Measurements from ENCODE around the gene RNF227.

RNF227 gene

DNA sequence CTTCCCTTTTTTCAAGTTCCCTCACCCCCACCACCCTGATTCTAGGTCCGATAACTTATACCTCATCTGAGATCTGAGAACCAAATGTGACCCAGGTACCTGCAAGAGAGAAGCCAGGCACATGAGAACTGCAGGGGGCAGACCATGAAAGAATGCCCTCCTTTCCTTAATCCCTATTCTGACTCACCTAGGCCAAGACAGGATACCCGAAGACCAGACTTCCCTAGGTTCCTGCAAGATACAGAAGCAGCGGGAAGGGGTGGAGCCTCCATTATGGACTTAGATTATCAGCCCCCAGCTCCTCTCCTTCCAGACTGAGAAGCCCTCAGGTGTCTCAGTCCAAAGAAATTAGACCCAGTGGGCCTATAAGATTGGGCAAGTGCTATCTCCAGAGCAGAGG, 11.5 kb upstream of the RNF227 start:
- DNase-seq (ENCODE audit: insufficient read length), result no peak
- no peak for TF ChIP-seq POLR2AphosphoS5 (IDR thresholded peaks at IDR 0.05; ENCODE audit: low read depth, low read length)
- TF ChIP-seq POLR2A (IDR thresholded peaks at IDR 0.05; ENCODE audit: low read depth, low read length), result no peak
- no peak for TF ChIP-seq TAF1 (IDR thresholded peaks at IDR 0.05; ENCODE audit: borderline replicate concordance, low read depth, low read length)
- no peak for FAIRE-seq

DNA sequence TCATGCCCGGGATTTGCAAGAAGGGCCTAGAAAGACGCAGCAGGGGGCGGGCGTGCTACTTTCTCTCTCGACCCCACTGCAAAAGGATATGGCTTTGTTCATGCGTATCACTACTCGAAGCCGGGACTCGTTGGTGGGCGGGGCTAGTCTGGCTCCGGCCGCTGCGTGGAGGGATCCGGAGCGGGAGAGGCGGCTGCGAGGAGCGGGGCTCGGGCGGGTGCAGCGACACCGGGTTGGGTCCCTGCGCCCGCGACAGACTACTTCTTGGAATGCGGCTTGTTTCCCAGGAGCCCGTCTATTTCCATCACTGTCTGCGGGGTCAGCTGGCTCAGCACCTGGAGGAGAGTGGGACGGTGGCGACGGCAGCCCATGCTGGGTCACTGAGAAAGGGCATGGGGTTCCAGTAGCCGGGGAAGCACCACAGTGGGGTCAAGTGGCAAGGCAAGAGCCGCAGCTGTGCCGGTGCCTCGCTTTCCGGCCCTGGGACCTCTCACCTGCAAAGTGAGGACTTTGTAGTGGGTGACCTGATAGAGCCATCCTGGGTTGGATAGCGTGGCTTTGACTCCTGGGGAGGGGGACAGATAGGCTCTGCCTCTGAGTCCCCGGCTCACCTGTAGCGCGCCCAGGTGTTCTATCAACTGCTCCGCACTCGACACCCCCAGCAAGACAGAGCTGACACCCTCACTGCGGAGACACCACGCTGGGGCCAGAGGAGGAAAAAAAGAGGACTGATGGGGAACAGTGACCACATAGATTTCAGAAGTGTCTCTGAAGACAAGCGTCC, 6.9 kb upstream of the RNF227 start:
- no peak for TF ChIP-seq POLR2AphosphoS5 (IDR thresholded peaks at IDR 0.05; ENCODE audit: low read depth, low read length)
- TF ChIP-seq POLR2A (IDR thresholded peaks at IDR 0.05; ENCODE audit: low read depth, low read length), result no peak
- TF ChIP-seq TAF1 (IDR thresholded peaks at IDR 0.05; ENCODE audit: borderline replicate concordance, low read depth, low read length), result no peak
- DNase-seq (ENCODE audit: insufficient read length), result peak; percentile 65
- peak; percentile 65 for FAIRE-seq

DNA sequence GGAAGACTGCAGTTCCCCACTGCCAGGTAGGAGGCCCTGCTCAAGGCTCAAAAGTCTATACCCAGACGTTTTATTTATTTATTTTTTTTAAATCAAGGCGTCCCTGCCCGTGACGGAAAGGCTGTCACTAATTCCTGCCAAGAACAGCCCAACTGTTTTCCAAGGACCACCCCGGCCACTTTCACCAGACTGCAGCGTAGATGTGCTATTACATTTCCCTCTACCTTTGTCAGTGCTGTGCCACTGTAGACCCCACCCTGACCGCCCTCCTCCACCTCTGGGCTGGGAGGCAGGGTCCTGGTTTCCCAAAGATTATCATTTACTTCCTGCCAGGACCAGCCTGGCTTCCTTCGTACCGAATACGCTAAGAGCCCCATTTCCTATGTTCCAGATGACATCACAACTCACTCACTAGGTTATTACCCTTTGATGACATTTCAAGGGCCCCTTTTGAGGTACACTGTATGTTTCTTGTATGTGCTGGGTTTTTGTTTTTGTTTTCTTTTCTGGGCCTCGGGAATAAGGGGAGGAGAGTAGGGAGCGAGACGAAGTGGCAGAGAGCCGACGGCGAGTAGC, 6.3 kb upstream of the RNF227 start:
- DNase-seq (ENCODE audit: insufficient read length), result no peak
- FAIRE-seq, result peak; percentile 5
- TF ChIP-seq TAF1 (IDR thresholded peaks at IDR 0.05; ENCODE audit: borderline replicate concordance, low read depth, low read length) (no peak), POLR2AphosphoS5 (IDR thresholded peaks at IDR 0.05; ENCODE audit: low read depth, low read length) (no peak), POLR2A (IDR thresholded peaks at IDR 0.05; ENCODE audit: low read depth, low read length) (no peak)

- DNase-seq (ENCODE audit: insufficient read length), result no peak
- no peak for FAIRE-seq
- TF ChIP-seq TAF1 (IDR thresholded peaks at IDR 0.05; ENCODE audit: borderline replicate concordance, low read depth, low read length) (no peak), POLR2AphosphoS5 (IDR thresholded peaks at IDR 0.05; ENCODE audit: low read depth, low read length) (no peak), POLR2A (IDR thresholded peaks at IDR 0.05; ENCODE audit: low read depth, low read length) (no peak)
Observed at GRCh38 chr17:7916808-7917207, 719 bp upstream of the RNF227 start.

- FAIRE-seq, result no peak
- no peak for DNase-seq (ENCODE audit: insufficient read length)
- TF ChIP-seq POLR2A (IDR thresholded peaks at IDR 0.05; ENCODE audit: low read depth, low read length), result no peak
- TF ChIP-seq TAF1 (IDR thresholded peaks at IDR 0.05; ENCODE audit: borderline replicate concordance, low read depth, low read length), result no peak
- no peak for TF ChIP-seq POLR2AphosphoS5 (IDR thresholded peaks at IDR 0.05; ENCODE audit: low read depth, low read length)
Observed at GRCh38 chr17:7916385-7916682, 245 bp upstream of the RNF227 start.

DNA sequence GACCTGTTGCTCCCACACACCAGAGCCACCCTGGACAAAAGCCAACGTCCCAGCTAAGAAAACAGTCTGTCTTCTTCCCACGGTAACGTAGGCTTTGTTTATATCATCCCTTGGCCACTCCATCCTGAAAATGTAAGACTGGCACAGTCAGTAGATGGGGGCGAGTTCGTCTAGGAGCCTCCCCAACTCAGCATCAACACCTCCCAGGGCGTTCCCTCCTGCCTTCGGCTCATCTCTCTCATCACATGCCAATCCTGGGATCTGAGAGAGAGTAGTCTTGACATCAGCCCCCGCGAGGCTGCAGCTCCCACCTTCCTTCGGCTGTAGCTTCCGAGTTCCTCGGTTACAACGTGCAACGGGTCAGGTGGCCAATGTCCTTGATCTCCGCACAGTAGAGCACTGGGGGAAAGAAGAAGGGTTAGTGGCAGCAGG, 894 bp downstream of the RNF227 start:
- TF ChIP-seq POLR2AphosphoS5 (IDR thresholded peaks at IDR 0.05; ENCODE audit: low read depth, low read length) (no peak), TAF1 (IDR thresholded peaks at IDR 0.05; ENCODE audit: borderline replicate concordance, low read depth, low read length) (no peak), POLR2A (IDR thresholded peaks at IDR 0.05; ENCODE audit: low read depth, low read length) (no peak)
- FAIRE-seq, result peak; percentile 60
- no peak for DNase-seq (ENCODE audit: insufficient read length)

DNA sequence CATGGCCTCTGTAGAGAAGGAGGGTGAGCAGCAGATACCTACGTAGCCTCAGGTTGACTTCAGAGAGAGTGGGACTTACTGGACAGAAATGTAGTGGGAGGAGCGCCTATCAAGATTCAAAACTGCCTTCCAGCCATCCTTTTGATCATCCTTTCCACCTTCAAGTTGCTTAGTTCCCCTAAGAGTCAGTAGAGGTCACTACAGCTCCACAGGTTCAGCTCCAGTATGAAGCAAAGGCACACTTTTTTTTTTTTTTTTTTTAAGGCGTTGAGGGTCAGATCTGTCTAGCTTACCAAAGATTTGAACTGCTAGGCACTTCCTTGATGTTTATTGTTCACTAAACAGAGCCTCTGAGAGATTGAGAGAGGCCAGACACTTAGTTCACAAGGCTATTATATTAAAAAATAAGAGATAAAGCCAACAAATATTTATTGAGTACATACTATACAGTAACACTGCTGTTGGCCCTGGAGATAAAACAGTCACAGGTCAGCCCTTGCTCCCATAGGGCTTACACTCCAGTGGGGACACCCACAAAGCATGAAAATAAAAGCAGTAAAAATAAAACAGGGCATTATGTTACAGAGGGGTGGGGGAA, 3.1 kb downstream of the RNF227 start:
- FAIRE-seq (peak; percentile 72), DNase-seq (ENCODE audit: insufficient read length) (no peak)
- TF ChIP-seq TAF1 (IDR thresholded peaks at IDR 0.05; ENCODE audit: borderline replicate concordance, low read depth, low read length), result no peak
- TF ChIP-seq POLR2A (IDR thresholded peaks at IDR 0.05; ENCODE audit: low read depth, low read length), result no peak
- no peak for TF ChIP-seq POLR2AphosphoS5 (IDR thresholded peaks at IDR 0.05; ENCODE audit: low read depth, low read length)

DNA sequence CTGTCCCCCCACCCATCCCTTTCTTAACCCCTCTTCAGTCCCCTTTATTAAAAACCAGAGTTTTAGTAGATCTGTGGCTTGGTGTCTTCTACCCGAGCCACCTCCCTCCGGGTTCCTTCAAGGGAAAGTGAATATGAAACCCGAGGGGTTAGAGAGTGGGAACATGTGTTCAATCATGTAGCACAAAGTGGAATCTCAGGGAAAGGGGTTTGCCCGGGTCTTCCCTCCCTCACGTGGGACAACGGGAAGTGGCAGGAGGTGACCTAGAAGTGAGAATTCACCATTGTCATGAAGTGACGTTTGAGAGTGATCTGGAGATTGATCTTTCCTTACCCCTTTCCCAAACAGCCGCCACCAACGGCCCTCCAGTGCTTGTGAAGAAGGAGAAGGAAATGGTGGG, 5.0 kb downstream of the RNF227 start:
- no peak for FAIRE-seq
- no peak for DNase-seq (ENCODE audit: insufficient read length)
- TF ChIP-seq POLR2AphosphoS5 (IDR thresholded peaks at IDR 0.05; ENCODE audit: low read depth, low read length) (no peak), TAF1 (IDR thresholded peaks at IDR 0.05; ENCODE audit: borderline replicate concordance, low read depth, low read length) (no peak), POLR2A (IDR thresholded peaks at IDR 0.05; ENCODE audit: low read depth, low read length) (no peak)

DNA sequence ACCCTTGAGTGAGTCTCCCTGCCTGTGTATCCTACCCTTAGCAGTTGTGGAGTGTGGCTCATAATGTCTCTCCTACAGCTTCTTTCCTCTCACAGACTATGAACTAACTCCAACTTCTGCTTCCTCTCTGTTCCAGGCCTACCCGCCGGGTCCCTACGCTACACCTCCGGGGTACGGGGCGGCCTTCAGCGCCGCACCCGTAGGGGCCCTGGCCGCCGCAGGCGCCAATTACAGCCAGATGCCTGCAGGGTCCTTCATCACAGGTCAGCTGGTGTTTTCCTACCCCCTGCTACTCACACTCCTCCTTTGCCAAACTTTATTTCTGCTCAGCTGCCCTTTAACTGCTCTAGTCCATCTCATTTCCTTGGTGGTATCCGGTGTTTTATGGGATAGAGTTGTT, 5.4 kb downstream of the RNF227 start:
- DNase-seq (ENCODE audit: insufficient read length) (no peak), FAIRE-seq (no peak)
- TF ChIP-seq POLR2A (IDR thresholded peaks at IDR 0.05; ENCODE audit: low read depth, low read length) (no peak), TAF1 (IDR thresholded peaks at IDR 0.05; ENCODE audit: borderline replicate concordance, low read depth, low read length) (no peak), POLR2AphosphoS5 (IDR thresholded peaks at IDR 0.05; ENCODE audit: low read depth, low read length) (no peak)

GRCh38 chr17:7910281-7910680, 5.8 kb downstream of the RNF227 start:
- no peak for FAIRE-seq
- DNase-seq (ENCODE audit: insufficient read length), result no peak
- TF ChIP-seq TAF1 (IDR thresholded peaks at IDR 0.05; ENCODE audit: borderline replicate concordance, low read depth, low read length), result no peak
- TF ChIP-seq POLR2AphosphoS5 (IDR thresholded peaks at IDR 0.05; ENCODE audit: low read depth, low read length), result no peak
- no peak for TF ChIP-seq POLR2A (IDR thresholded peaks at IDR 0.05; ENCODE audit: low read depth, low read length)

DNA sequence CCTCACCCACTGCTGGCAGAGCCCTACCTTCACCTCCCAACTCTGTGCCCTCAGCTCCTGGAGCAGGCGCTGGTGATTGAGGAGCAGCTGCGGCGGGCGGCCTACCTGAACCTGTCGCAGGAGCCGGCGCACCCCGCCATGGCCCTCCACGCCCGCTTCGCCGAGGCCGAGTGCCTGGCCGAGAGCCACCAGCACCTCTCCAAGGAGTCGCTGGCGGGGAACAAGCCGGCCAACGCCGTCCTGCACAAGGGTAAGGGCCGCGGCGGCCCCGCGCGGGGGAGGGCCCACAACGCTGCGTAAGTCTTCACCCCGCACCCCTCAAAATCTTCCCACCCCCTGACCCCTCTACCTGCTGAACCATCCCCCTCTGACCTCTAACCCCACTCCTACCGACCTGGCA, 7.0 kb downstream of the RNF227 start:
- DNase-seq (ENCODE audit: insufficient read length) (no peak), FAIRE-seq (no peak)
- TF ChIP-seq POLR2A (IDR thresholded peaks at IDR 0.05; ENCODE audit: low read depth, low read length) (no peak), POLR2AphosphoS5 (IDR thresholded peaks at IDR 0.05; ENCODE audit: low read depth, low read length) (no peak)
